OCI-LY3 (cell line): ENCODE measurements around the gene ASF1B.

Experiments
- H2AFZ ChIP-seq: fragments of 200-600, 300-600 bp; shearing (Covaris generic); 2 replicates; pipeline ENCODE4 v1.6.0; 2014; ENCODE audit warnings: antibody characterized with exemption, low read depth, low read length
- H3K27ac ChIP-seq: fragments of 200-600, 300-600 bp; sonication (generic); 2 replicates; pipeline ENCODE4 v1.5.1; 2014; ENCODE audit warnings: mild to moderate bottlenecking, low read length, moderate library complexity, mixed read lengths
- H3K27me3 ChIP-seq: fragments of 200-600, 300-600 bp; sonication (generic); 2 replicates; pipeline ENCODE4 v1.6.1; 2014; ENCODE audit warnings: low read depth, low read length, mixed read lengths
- H3K36me3 ChIP-seq: fragments of 200-600, 300-600 bp; sonication (generic); replicated peaks from 2 replicates; pipeline ENCODE3; 2014; ENCODE audit warnings: low read depth, low read length, mixed read lengths
- H3K4me1 ChIP-seq: fragments of 300-600, 200-600 bp; sonication (generic); 2 replicates; pipeline ENCODE4 v1.6.1; 2014; ENCODE audit warnings: low read length, mixed read lengths
- H3K4me2 ChIP-seq: fragments of 200-600, 300-600 bp; sonication (generic); 2 replicates; pipeline ENCODE4 v1.6.1; 2014; ENCODE audit warnings: low read length, mixed read lengths
- H3K4me3 ChIP-seq: fragments of 300-600, 200-600 bp; sonication (generic); 2 replicates; pipeline ENCODE4 v1.5.1; 2014; ENCODE audit warnings: antibody characterized with exemption, mild to moderate bottlenecking, low read length, moderate library complexity
- H3K79me2 ChIP-seq: fragments of 300-600, 200-600 bp; shearing (Covaris generic); 2 replicates; pipeline ENCODE4 v1.6.1; 2014; ENCODE audit warnings: mild to moderate bottlenecking, low read length, mixed read lengths
- H3K9ac ChIP-seq: fragments of 300-600, 200-600 bp; shearing (Covaris generic); 2 replicates; pipeline ENCODE4 v1.6.0; 2014; ENCODE audit warnings: mild to moderate bottlenecking, low read length, moderate library complexity
- H3K9me3 ChIP-seq: fragments of 200-600, 300-600 bp; shearing (Covaris generic); 2 replicates; pipeline ENCODE4 v1.6.1; 2014; ENCODE audit warnings: low read length, mixed read lengths; ENCODE audit not compliant: insufficient read depth
- H4K20me1 ChIP-seq: fragments of 200-600, 300-600 bp; sonication (generic); 2 replicates; pipeline ENCODE4 v1.6.1; 2016; ENCODE audit warnings: low read length, mixed read lengths; ENCODE audit not compliant: insufficient read depth
- CTCF ChIP-seq: fragments of 200-600, 300-600 bp; sonication (generic); IDR thresholded peaks from 2 replicates; pipeline ENCODE4 v1.5.1; 2014; ENCODE audit warnings: antibody characterized with exemption, low read length, low read depth
- EZH2phosphoT487 ChIP-seq: fragments of 200-600 bp; shearing (Covaris generic); IDR thresholded peaks from 2 replicates; pipeline ENCODE4 v1.6.1; 2018; ENCODE audit warnings: antibody characterized with exemption, mixed run types, low read depth

The ASF1B gene

GRCh38 chr19:14081797-14082674, 54.4 kb downstream of the ASF1B start:
- Histone ChIP-seq H3K4me2 (peak overlapping the region; percentile 87), H3K9ac (peak overlapping the region; percentile 76), H3K4me1 (peaks cover 14% of the 10 kb centered on the region), H3K4me3 (peak overlapping the region; percentile 82), H2AFZ (peak overlapping the region; percentile 66; the same call in 1 of the 2 replicates), H3K79me2 (no peaks in the 10 kb centered on the region), H3K27ac (peak overlapping the region; percentile 20), H4K20me1 (no peaks in the 10 kb centered on the region), H3K36me3 (peaks cover 3% of the 10 kb centered on the region), H3K27me3 (no peaks in the 10 kb centered on the region), H3K9me3 (no peaks in the 10 kb centered on the region)
- no peak for TF ChIP-seq EZH2phosphoT487
- no peak for TF ChIP-seq CTCF

GRCh38 chr19:14080887-14081796, 55.2 kb downstream of the ASF1B start:
- TF ChIP-seq CTCF (no peak), EZH2phosphoT487 (no peak)
- peak overlapping the region; percentile 55 for H3K27ac ChIP-seq
- H3K4me1 ChIP-seq = peaks cover 14% of the 10 kb centered on the region
- no peaks in the 10 kb centered on the region for H3K9me3 ChIP-seq
- no peaks in the 10 kb centered on the region for H3K79me2 ChIP-seq
- peak overlapping the region; percentile 66 for H2AFZ ChIP-seq
- H3K4me3 ChIP-seq = peak overlapping the region; percentile 82
- no peaks in the 10 kb centered on the region for H3K36me3 ChIP-seq
- no peaks in the 10 kb centered on the region for H3K27me3 ChIP-seq
- no peaks in the 10 kb centered on the region for H4K20me1 ChIP-seq
- H3K9ac ChIP-seq = peak overlapping the region; percentile 76
- peak overlapping the region; percentile 87 for H3K4me2 ChIP-seq

GRCh38 chr19:14078411-14078810, 58.0 kb downstream of the ASF1B start:
- Histone ChIP-seq H3K4me3 (no peak overlapping the region), H3K27ac (no peak overlapping the region), H3K4me2 (no peak overlapping the region), H3K9me3 (no peaks in the 10 kb centered on the region), H3K36me3 (no peaks in the 10 kb centered on the region), H3K79me2 (no peaks in the 10 kb centered on the region), H3K9ac (no peak overlapping the region), H3K4me1 (peaks cover 26% of the 10 kb centered on the region), H2AFZ (no peak overlapping the region), H4K20me1 (no peaks in the 10 kb centered on the region), H3K27me3 (no peaks in the 10 kb centered on the region)
- TF ChIP-seq EZH2phosphoT487 (no peak), CTCF (no peak)
